BLaER1 treated with 17β-estradiol and CSF1 and Interleukin-3, amounts not matched to agents 10 nM and 100 nM (cell line): ENCODE measurements around the gene ROR1.

Experiments used
- H3K27ac ChIP-seq, 11 experiments: shearing (Covaris generic); formaldehyde crosslinking; 2 replicates each; pipeline ENCODE4 v1.8.1; 2022
- H3K27me3 ChIP-seq, 11 experiments: shearing (Covaris generic); formaldehyde crosslinking; 2 replicates each; pipeline ENCODE4 v1.8.1; 2022
- H3K36me3 ChIP-seq, 11 experiments: shearing (Covaris generic); formaldehyde crosslinking; 2 replicates each; pipeline ENCODE4 v1.8.1; 2022
- H3K4me1 ChIP-seq, 10 experiments: shearing (Covaris generic); formaldehyde crosslinking; 2 replicates each; pipeline ENCODE4 v1.8.1; 2022
- H3K4me2 ChIP-seq, 11 experiments: shearing (Covaris generic); formaldehyde crosslinking; 2 replicates each; pipeline ENCODE4 v1.8.1; 2022
- H3K4me3 ChIP-seq, 10 experiments: shearing (Covaris generic); formaldehyde crosslinking; 2 replicates each; pipeline ENCODE4 v1.8.1; 2022
- H3K9ac ChIP-seq, 11 experiments: shearing (Covaris generic); formaldehyde crosslinking; 2 replicates each; pipeline ENCODE4 v1.8.1; 2022
- H3K9me3 ChIP-seq, 11 experiments: shearing (Covaris generic); formaldehyde crosslinking; replicated peaks in 1 of 11; 2 replicates each; pipeline ENCODE4 v1.8.1; 2022
- H4K20me1 ChIP-seq, 11 experiments: shearing (Covaris generic); formaldehyde crosslinking; 2 replicates each; pipeline ENCODE4 v1.8.1; 2022
- Cebpa-rat ChIP-seq, 11 experiments: shearing (Covaris generic); IDR thresholded peaks; 2 replicates each; pipeline ENCODE4 v1.8.1; 2022

The ROR1 gene

GRCh38 chr1:63773496-63773814, 362 bp upstream of the ROR1 start:
- H3K4me2 ChIP-seq = peak overlapping the region; percentile 86 to 100 (median 98)
- H3K27ac ChIP-seq = no peak overlapping the region
- peaks cover 0 to 25% (median 9%) of the 10 kb centered on the region in 10 experiments; a peak in 13 of 20 replicates for H3K4me1 ChIP-seq
- H3K9me3 ChIP-seq = no peaks in the 10 kb centered on the region
- peaks cover 41 to 54% (median 50%) of the 10 kb centered on the region in 11 experiments for H3K27me3 ChIP-seq
- peak overlapping the region; percentile 71 to 79 (median 75) for H3K4me3 ChIP-seq
- peak overlapping the region in 10 of 11 experiments; percentile 24 to 81 (median 70); a peak in 13 of 22 replicates for H3K9ac ChIP-seq
- no peak for TF ChIP-seq Cebpa-rat (IDR thresholded peaks at IDR 0.05)
- H4K20me1 ChIP-seq = peaks cover 0 to 31% (median 0%) of the 10 kb centered on the region in 11 experiments; a peak in 7 of 22 replicates
- no peaks in the 10 kb centered on the region for H3K36me3 ChIP-seq

GRCh38 chr1:63774617-63775417, 1.0 kb downstream of the ROR1 start:
- Histone ChIP-seq H3K4me2 (peak overlapping the region; percentile 86 to 100 (median 98)), H3K4me3 (peak overlapping the region; percentile 71 to 79 (median 75)), H3K36me3 (no peaks in the 10 kb centered on the region), H3K27me3 (peaks cover 41 to 54% (median 50%) of the 10 kb centered on the region in 11 experiments), H3K9ac (peak overlapping the region; percentile 62 to 81 (median 72); a peak in 21 of 22 replicates), H3K9me3 (no peaks in the 10 kb centered on the region), H3K27ac (peak overlapping the region in 6 of 11 experiments; percentile 10 to 34 (median 22); a peak in 4 of 22 replicates), H3K4me1 (peaks cover 0 to 25% (median 9%) of the 10 kb centered on the region in 10 experiments; a peak in 13 of 20 replicates), H4K20me1 (peaks cover 0 to 31% (median 0%) of the 10 kb centered on the region in 11 experiments; a peak in 7 of 22 replicates)
- TF ChIP-seq Cebpa-rat (IDR thresholded peaks at IDR 0.05) = no peak

GRCh38 chr1:63775418-63776127, 1.8 kb downstream of the ROR1 start:
- H3K27ac ChIP-seq = no peak overlapping the region
- H3K9me3 ChIP-seq = no peaks in the 10 kb centered on the region
- H3K9ac ChIP-seq = peak overlapping the region in 8 of 11 experiments; percentile 62 to 81 (median 70); a peak in 11 of 22 replicates
- H3K4me2 ChIP-seq = peak overlapping the region; percentile 86 to 100 (median 98)
- no peak for TF ChIP-seq Cebpa-rat (IDR thresholded peaks at IDR 0.05)
- no peaks in the 10 kb centered on the region for H3K36me3 ChIP-seq
- H3K27me3 ChIP-seq = peaks cover 41 to 54% (median 50%) of the 10 kb centered on the region in 11 experiments
- peaks cover 0 to 37% (median 0%) of the 10 kb centered on the region in 11 experiments; a peak in 7 of 22 replicates for H4K20me1 ChIP-seq
- H3K4me3 ChIP-seq = peak overlapping the region; percentile 71 to 79 (median 75)
- H3K4me1 ChIP-seq = peaks cover 0 to 25% (median 9%) of the 10 kb centered on the region in 10 experiments; a peak in 13 of 20 replicates

GRCh38 chr1:63777286-63777685, 3.5 kb downstream of the ROR1 start:
- TF ChIP-seq Cebpa-rat (IDR thresholded peaks at IDR 0.05) = no peak
- no peak overlapping the region for H3K27ac ChIP-seq
- H3K27me3 ChIP-seq = peaks cover 40 to 53% (median 49%) of the 10 kb centered on the region in 11 experiments
- H3K4me3 ChIP-seq = no peak overlapping the region
- no peaks in the 10 kb centered on the region for H3K9me3 ChIP-seq
- peaks cover 0 to 25% (median 9%) of the 10 kb centered on the region in 10 experiments; a peak in 13 of 20 replicates for H3K4me1 ChIP-seq
- H3K4me2 ChIP-seq = no peak overlapping the region
- no peaks in the 10 kb centered on the region for H3K36me3 ChIP-seq
- H3K9ac ChIP-seq = no peak overlapping the region
- peaks cover 0 to 39% (median 0%) of the 10 kb centered on the region in 11 experiments; a peak in 7 of 22 replicates for H4K20me1 ChIP-seq

- Histone ChIP-seq H3K9me3 (no peaks in the 10 kb centered on the region), H3K9ac (no peak overlapping the region), H3K27ac (no peak overlapping the region), H3K36me3 (no peaks in the 10 kb centered on the region), H3K4me2 (no peak overlapping the region), H3K4me1 (peaks cover 0 to 18% (median 7%) of the 10 kb centered on the region in 10 experiments; a peak in 13 of 20 replicates), H3K4me3 (no peak overlapping the region), H4K20me1 (peaks cover 0 to 39% (median 0%) of the 10 kb centered on the region in 11 experiments; a peak in 7 of 22 replicates), H3K27me3 (peaks cover 31 to 43% (median 39%) of the 10 kb centered on the region in 11 experiments)
- TF ChIP-seq Cebpa-rat (IDR thresholded peaks at IDR 0.05) = no peak
These were observed 4.4 kb downstream of the ROR1 start for GRCh38 chr1:63777965-63778880.

GRCh38 chr1:63779338-63780211, 5.8 kb downstream of the ROR1 start:
- Histone ChIP-seq H4K20me1 (peaks cover 0 to 39% (median 0%) of the 10 kb centered on the region in 11 experiments; a peak in 7 of 22 replicates), H3K27me3 (peaks cover 22 to 30% (median 26%) of the 10 kb centered on the region in 11 experiments), H3K9ac (no peak overlapping the region), H3K9me3 (no peaks in the 10 kb centered on the region), H3K4me2 (no peak overlapping the region; a peak in 1 of 22 replicates), H3K36me3 (no peaks in the 10 kb centered on the region), H3K4me3 (no peak overlapping the region), H3K4me1 (peaks cover 0 to 14% (median 4%) of the 10 kb centered on the region in 10 experiments; a peak in 9 of 20 replicates), H3K27ac (no peak overlapping the region)
- TF ChIP-seq Cebpa-rat (IDR thresholded peaks at IDR 0.05) = no peak

- H3K27ac ChIP-seq = no peak overlapping the region
- no peaks in the 10 kb centered on the region for H3K9me3 ChIP-seq
- H3K4me2 ChIP-seq = no peak overlapping the region
- peaks cover 0 to 32% (median 0%) of the 10 kb centered on the region in 11 experiments; a peak in 6 of 22 replicates for H4K20me1 ChIP-seq
- H3K27me3 ChIP-seq = peaks cover 13 to 20% (median 16%) of the 10 kb centered on the region in 11 experiments
- H3K4me1 ChIP-seq = peaks cover 0 to 8% (median 0%) of the 10 kb centered on the region in 10 experiments; a peak in 6 of 20 replicates
- no peak overlapping the region for H3K4me3 ChIP-seq
- no peaks in the 10 kb centered on the region for H3K36me3 ChIP-seq
- TF ChIP-seq Cebpa-rat (IDR thresholded peaks at IDR 0.05) = no peak
- H3K9ac ChIP-seq = no peak overlapping the region
These were observed 6.7 kb downstream of the ROR1 start for GRCh38 chr1:63780565-63780964.
